ENCODE data around the gene KCND2. TPM values are rescaled to one million over a fixed set of nuclear protein-coding genes. Genes with fewer than 3 reads are reported as not detected.

KCND2 gene
- total and polyA plus RNA-seq, 2 of the 8 experiments (the other 6 are each of a cell fraction or from before 2014, with no cell fraction given): 4.6 to 7.7 TPM

DNA sequence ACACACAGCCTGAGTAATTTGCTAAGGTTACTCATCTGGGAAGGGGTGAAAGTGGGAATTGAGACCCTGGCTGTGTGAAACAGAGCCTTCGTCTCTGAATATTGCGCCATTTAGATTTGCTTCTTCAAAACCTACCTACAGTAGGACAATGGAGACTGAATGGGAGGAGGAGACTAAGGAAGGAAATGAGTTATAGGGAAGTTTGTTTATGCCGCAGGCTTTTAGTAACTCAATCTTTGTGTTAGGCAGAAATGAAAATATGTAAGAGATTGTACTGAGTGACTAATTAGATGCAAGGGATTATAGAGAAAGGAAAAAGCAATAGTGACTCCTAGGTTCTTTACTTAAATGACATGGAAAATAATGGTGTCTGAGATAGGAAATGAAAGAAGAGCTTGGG, 80.2 kb downstream of the KCND2 start:
- FAIRE-seq (no peak), DNase-seq (ENCODE audit: low read depth in 1 of 2, low spot score in 2 of 2) (no peak)
- Histone ChIP-seq H3K56ac (replicated peaks; ENCODE audit: insufficient read length, low read depth, low read length) (no peak overlapping the region), H2BK20ac (ENCODE audit: low read length) (no peak overlapping the region), H4K91ac (replicated peaks; ENCODE audit: insufficient read length, low read length) (no peak overlapping the region), H3K9ac (replicated peaks in 1 of 4; ENCODE audit: extremely low read depth in 1 of 4, low read depth in 3 of 4, low read length in 3 of 4) (no peak overlapping the region), H3K23ac (ENCODE audit: insufficient read length) (no peak overlapping the region), H2BK5ac (ENCODE audit: low read depth, low read length) (no peak overlapping the region), H3K18ac (ENCODE audit: extremely low read depth, low read length) (no peak overlapping the region), H2BK12ac (ENCODE audit: low read depth, low read length) (no peak overlapping the region), H4K5ac (ENCODE audit: insufficient read length, low read depth, low read length) (no peak overlapping the region), H2AK5ac (ENCODE audit: low read depth, low read length) (no peak overlapping the region), H2BK15ac (ENCODE audit: low read length) (no peak overlapping the region), H3K36me3 (ENCODE audit: control insufficient read depth in 2 of 4, insufficient read depth in 4 of 4, low read length in 3 of 4) (no peaks in the 10 kb centered on the region), H3K4me2 (ENCODE audit: insufficient read depth in 1 of 2, low read depth in 2 of 2, low read length in 2 of 2) (no peak overlapping the region), H3K79me2 (ENCODE audit: control insufficient read depth in 1 of 2, insufficient read depth in 2 of 2, low read length in 2 of 2) (no peaks in the 10 kb centered on the region), H3K14ac (ENCODE audit: insufficient read length) (no peak overlapping the region), H4K20me1 (replicated peaks in 1 of 2; ENCODE audit: control insufficient read depth in 1 of 2, insufficient read depth in 2 of 2, low read length in 2 of 2) (no peaks in the 10 kb centered on the region), H2BK120ac (replicated peaks; ENCODE audit: low read depth, low read length) (no peak overlapping the region), H3K4ac (replicated peaks; ENCODE audit: insufficient read length, low read depth, low read length) (no peak overlapping the region), H4K8ac (ENCODE audit: extremely low read depth, insufficient read depth, low read length) (no peak overlapping the region), H3K4me1 (replicated peaks in 1 of 4; ENCODE audit: control insufficient read depth in 3 of 4, insufficient read depth in 4 of 4, low read length in 3 of 4) (no peaks in the 10 kb centered on the region), H3K4me3 (ENCODE audit: extremely low read depth in 1 of 4, insufficient read depth in 2 of 4, low read depth in 3 of 4, low read length in 4 of 4) (no peak overlapping the region), H3K9me3 (ENCODE audit: insufficient read depth in 2 of 2, low read depth in 1 of 2, low read length in 1 of 2) (no peaks in the 10 kb centered on the region), H3K23me2 (ENCODE audit: low read depth, low read length) (peaks cover 2% of the 10 kb centered on the region; the same call in 1 of the 2 replicates), H3K27me3 (replicated peaks in 1 of 4; ENCODE audit: control insufficient read depth in 3 of 4, extremely low read depth in 1 of 4, insufficient read depth in 3 of 4, low read length in 3 of 4) (no peaks in the 10 kb centered on the region), H3K79me1 (ENCODE audit: low read depth, low read length) (no peaks in the 10 kb centered on the region), H2AFZ (ENCODE audit: low read length) (no peak overlapping the region), H3K27ac (ENCODE audit: low read depth, low read length) (no peak overlapping the region)
- ChIA-PET POLR2A (ENCODE audit: partially characterized antibody) (no interaction called here), CTCF (ENCODE audit: partially characterized antibody) (no interaction called here)
- 87% methylated on average over 3 of the region's 3 CpGs; no CpG with 5 or more reads in 1 of the 2 experiments for WGBS, 2 experiments (ENCODE audit: extremely low coverage in 1 of 2, insufficient coverage in 1 of 2, insufficient read length in 1 of 2, insufficient replicate concordance in 2 of 2, low coverage in 1 of 2, low lambda C conversion rate in 2 of 2, missing lambda C conversion rate in 1 of 2)
- TF ChIP-seq POU5F1 (IDR thresholded peaks at IDR 0.05; ENCODE audit: low read depth, low read length) (no peak), SIRT6 (IDR thresholded peaks at IDR 0.05; ENCODE audit: low read length) (no peak), JUN (IDR thresholded peaks at IDR 0.05; ENCODE audit: low read depth, low read length) (no peak), RAD21 (IDR thresholded peaks at IDR 0.05 in 1 of 2, conservative IDR thresholded peaks at IDR 0.05 in 1 of 2; ENCODE audit: low read depth in 2 of 2, low read length in 2 of 2) (no peak)
